GM12874 (cell line): ENCODE results near the gene HPCAL1.

Source experiments
- TF ChIP-seq, protein P1 (sequence below): IDR thresholded peaks from 2 replicates; pipeline ENCODE4 v1.5.1; 2011; ENCODE audit warnings: low read depth, mild to moderate bottlenecking, control low read depth, low read length, moderate library complexity; ENCODE audit not compliant: insufficient read depth

The HPCAL1 gene

DNA sequence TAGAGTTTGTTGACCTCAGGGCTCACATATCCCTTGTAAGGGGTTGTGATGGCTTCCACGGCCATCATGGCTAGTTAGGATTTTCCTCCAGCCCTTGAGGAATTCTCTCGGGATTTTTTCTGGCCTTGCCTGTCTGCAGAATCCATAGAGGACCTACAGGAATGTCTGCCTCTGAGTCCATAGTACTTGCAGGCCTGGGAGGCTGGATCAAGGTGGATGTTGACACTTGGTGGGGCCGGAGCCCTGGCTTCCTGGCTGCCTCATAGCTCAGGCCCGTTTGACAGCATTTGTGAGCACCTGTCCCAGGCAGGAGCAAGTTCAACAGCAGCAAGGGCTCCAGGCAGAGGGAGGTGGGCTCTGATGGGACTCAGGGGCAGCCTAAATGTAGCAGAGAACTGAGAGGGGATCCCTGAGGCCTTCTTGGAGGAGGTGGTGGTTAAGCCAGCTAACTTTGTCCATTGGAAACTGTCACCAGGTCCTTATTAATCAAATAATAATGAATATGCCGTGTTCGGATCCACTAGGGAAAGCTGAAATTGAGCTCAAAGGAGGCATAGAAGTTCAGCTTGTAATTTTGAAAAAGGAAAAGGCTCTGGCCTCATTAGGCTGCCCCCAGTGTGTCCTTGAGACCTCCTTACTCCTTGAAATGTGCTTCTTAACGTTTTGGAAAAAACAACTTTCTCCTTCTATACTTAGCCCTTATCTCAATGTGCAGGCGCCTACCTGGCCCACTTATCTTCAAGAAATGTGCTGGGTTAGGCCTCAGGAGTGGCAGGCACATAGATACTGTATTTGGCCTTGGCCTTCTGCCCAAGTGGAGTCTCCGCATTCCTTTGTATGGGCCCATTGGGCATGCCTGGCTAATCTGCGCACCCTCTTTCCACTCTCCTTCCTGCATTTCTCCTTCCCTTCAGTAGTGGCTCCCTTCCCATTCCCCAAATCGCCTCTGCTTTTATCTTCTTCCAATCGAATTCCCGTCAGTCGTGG, 66.9 kb downstream of the HPCAL1 start:
- TF ChIP-seq, protein P1, sequence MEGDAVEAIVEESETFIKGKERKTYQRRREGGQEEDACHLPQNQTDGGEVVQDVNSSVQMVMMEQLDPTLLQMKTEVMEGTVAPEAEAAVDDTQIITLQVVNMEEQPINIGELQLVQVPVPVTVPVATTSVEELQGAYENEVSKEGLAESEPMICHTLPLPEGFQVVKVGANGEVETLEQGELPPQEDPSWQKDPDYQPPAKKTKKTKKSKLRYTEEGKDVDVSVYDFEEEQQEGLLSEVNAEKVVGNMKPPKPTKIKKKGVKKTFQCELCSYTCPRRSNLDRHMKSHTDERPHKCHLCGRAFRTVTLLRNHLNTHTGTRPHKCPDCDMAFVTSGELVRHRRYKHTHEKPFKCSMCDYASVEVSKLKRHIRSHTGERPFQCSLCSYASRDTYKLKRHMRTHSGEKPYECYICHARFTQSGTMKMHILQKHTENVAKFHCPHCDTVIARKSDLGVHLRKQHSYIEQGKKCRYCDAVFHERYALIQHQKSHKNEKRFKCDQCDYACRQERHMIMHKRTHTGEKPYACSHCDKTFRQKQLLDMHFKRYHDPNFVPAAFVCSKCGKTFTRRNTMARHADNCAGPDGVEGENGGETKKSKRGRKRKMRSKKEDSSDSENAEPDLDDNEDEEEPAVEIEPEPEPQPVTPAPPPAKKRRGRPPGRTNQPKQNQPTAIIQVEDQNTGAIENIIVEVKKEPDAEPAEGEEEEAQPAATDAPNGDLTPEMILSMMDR, result no peak

DNA sequence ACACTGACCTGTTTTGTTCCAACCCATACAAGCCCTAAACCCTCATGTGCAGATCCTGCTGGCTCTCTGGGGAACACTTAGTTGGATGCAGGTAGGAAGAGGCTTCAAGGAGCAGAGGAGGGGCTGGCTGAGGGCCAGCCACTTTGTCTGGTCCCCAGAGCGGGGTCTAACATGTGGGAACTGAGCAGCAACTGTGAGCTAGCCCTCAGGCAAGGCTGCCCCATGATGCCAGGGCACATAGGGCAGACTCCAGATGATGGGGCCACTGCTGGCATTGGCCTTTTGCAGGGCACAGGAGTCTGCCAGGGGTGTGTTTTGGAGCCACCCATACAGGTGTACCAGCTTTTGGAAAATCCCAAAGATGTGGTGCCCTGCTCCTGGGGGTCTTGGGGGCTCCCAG, 67.7 kb downstream of the HPCAL1 start:
- TF ChIP-seq, protein P1, result no peak

DNA sequence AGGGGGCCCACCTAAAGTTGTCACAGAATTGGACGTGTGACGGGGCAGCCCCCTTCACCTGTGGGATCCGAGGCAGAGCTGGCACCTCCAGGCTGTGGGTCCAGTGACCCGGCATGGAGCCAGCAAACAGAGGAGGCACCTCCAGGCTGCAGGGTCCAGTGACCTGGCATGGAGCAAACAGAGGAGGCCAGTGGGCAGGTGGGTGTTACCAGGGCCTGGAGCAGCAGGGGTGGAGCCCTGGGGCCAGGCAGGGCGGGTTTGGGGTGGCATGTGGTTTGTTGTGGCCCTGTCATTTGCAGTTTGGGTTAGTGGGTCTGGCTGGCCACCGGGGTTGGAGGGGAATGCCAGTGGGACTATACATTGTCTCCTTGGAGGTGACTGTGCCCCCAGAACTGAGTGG, 68.2 kb downstream of the HPCAL1 start:
- TF ChIP-seq, protein P1, result no peak

DNA sequence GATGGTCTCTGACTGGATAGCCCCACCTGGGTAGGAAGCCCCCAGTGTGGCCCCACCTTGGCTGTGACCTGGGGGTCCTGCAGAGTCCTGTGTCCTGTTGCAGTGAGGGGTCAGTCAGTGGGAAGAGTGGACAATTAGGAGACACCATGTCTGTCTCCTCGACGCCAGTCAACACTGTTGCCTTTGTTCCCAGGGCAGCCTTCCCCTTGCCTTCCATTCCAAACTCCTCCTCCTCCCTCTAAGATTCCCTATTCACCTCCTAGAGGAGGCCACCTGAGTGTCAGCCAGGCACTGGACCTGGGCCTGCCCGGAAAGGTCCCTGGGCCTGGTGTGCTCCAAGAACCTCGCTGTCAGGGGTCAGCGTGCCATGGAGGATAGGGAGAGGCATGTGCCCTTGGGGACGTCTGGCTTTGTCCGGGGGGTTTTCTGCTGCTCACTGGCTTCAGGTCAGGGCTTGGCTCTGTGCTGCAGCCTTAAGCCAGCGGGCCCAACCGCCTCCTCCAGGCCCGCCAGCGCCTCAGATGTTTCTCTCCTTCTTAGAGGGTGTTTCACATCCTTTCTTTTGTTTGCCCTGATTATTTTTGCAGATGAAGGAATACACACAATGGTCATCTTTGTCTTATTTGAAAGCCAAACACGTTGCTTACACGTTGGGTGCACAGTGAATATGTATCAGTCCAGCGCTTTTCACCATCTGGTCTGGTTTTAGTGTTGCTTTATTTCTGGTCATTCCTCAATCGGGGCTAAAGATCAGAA, 68.9 kb downstream of the HPCAL1 start:
- TF ChIP-seq, protein P1, result no peak

DNA sequence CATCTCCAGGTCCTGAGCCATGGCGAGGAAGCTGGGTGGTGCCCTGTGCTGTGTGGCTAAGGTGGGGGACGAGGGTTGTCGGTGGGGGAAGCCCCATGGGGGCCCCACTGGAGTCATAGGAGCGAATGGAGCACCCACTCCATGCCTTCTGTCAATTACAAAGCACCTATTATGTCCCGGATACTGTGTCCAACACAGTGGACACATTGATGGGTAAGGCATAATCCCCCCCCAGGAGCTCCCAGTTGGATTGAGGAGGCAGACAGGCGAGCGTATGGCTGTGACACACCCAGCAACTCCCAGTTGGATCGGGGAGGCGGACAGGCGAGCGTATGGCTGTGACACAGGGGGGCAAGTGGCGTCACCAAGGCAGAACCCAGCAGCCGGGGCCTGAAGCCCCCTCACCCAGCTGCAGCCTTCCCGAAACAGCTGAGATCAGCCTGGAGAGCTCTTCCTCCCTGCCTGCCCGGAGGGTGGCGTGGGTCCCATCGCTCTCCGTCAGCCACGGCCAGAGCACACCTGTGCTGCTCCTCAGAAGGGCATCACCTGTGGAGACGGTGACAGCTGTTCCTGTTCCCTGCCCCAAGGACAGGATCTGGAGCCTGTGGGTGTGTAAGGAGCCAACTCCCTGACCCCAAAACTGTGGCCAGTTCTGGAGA, 69.6 kb downstream of the HPCAL1 start:
- TF ChIP-seq, protein P1, result no peak

DNA sequence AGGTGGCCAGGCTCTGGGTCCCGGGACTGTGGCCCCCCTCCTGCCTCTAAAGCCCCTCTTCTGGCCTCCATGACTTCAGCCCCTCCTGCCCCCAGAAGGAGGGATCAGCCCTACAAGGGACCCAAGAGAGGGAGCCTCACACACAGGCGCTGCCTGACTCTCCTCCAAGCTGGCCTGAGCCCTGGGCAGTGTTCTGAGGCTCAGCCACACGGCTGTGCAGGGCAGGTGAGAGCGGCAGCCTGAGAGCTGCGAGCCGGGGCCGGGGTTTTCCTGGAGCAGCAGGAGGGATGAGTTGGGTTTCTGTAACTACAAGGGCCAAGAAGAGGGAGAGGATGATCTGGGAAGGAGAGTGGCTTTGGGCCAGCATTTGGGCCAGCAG, 70.1 kb downstream of the HPCAL1 start:
- TF ChIP-seq, protein P1, result no peak

DNA sequence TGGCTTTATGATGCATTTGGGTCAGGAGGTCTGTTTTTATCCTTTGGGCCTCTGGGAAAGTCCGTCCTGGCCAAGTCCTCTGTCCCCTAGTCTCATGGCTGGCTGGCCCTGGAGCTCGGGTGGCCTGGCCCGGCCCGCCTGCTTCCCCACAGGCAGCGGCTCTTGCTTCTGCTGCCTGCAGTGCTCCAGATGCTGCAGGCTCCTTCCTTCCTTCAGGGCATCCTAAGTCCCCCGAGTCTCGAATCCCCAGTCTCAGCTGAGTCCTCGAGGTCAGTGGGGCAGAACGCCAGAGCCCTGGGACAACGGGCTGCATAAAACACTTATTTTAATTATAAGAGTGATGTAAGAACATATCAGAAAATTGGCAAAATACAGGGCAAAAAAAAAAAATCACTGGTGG, 71.2 kb downstream of the HPCAL1 start:
- TF ChIP-seq, protein P1, result no peak
